MCF 10A (cell line): Measurements from ENCODE around the gene MMP27. TPM values are rescaled to one million over a fixed set of nuclear protein-coding genes. Genes with fewer than 3 reads are reported as not detected.

Experiments used
- BruUV-seq: library from RNA; stranded (reverse); fragments of 400-500 nt; replicated peaks from 2 replicates; lab custom pipeline; 2021; lab: Mats Ljungman, UMichigan
- CTCF ChIA-PET: fragments of 300-600 bp; sonication (Branson Sonifier 250); formaldehyde crosslinking; extraction: SDS; loops from one replicate; lab custom pipeline; 2021; ENCODE audit warnings: antibody characterized with exemption, inconsistent platforms; lab: Yijun Ruan, JAX
- POLR2A ChIA-PET: fragments of 300-600, 350-650 bp; sonication (Branson Sonifier 250); formaldehyde crosslinking; extraction: SDS; loops from one replicate; lab custom pipeline; 2020; ENCODE audit warnings: antibody characterized with exemption, inconsistent platforms; lab: Yijun Ruan, JAX
- DNase-seq: peaks from one replicate; pipeline ENCODE4 v3.0.0-alpha.2; 2018; ENCODE audit not compliant: unreplicated experiment
- H3K27ac Mint-ChIP-seq: one replicate; pipeline ENCODE4 v1.8.0; 2022; ENCODE audit warnings: mild to moderate bottlenecking, low read depth, mixed read lengths; ENCODE audit not compliant: unreplicated experiment
- H3K27me3 Mint-ChIP-seq: one replicate; pipeline ENCODE4 v1.8.0; 2022; ENCODE audit warnings: mixed read lengths; ENCODE audit not compliant: insufficient read depth, unreplicated experiment
- H3K36me3 Mint-ChIP-seq: one replicate; pipeline ENCODE4 v1.8.0; 2022; ENCODE audit warnings: mild to moderate bottlenecking, moderate library complexity, mixed read lengths; ENCODE audit not compliant: insufficient read depth, unreplicated experiment
- H3K4me1 Mint-ChIP-seq: one replicate; pipeline ENCODE4 v1.8.0; 2022; ENCODE audit warnings: mixed read lengths; ENCODE audit not compliant: insufficient read depth, unreplicated experiment
- H3K4me3 Mint-ChIP-seq: one replicate; pipeline ENCODE4 v1.8.0; 2022; ENCODE audit warnings: mild to moderate bottlenecking, moderate library complexity, mixed read lengths; ENCODE audit not compliant: unreplicated experiment
- H3K9me3 Mint-ChIP-seq: one replicate; pipeline ENCODE4 v1.8.0; 2022; ENCODE audit warnings: mixed read lengths; ENCODE audit not compliant: unreplicated experiment
- intact Hi-C: fragments of 100-400 bp; cut with micrococcal nuclease; formaldehyde crosslinking; loops from 2 replicates; pipeline ENCODE4 v1.14.1; 2022
- total RNA-seq: library from RNA; stranded (reverse); gene quantifications from 2 replicates; pipeline ENCODE4 v1.2.3, GENCODE V29; 2022
- TF ChIP-seq, protein P1 (sequence below): fragments of 200-600 bp; IDR thresholded peaks from one replicate; pipeline ENCODE4 v1.8.0; 2022; ENCODE audit warnings: antibody characterized with exemption, mild to moderate bottlenecking; ENCODE audit not compliant: unreplicated experiment

The MMP27 gene
- total RNA-seq, 1 experiment from 2014 or later = not detected

DNA sequence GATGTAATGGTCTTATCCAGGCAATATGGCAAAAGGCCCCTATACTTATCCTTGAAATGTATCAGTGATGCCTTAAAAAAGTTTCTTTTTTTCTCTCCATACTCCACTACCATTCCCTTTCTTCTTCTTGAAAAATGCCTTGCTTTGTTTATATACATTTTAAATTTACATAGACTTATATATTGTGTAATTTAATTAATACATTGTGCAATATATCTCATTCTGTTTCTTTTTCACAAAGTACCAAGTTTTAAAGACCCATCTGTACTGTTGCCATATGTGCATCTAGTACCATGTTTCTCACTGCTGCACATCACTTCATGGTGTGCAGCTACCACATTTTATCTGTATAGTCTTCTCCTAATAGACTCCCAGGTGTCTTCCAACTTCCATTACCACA, 11.7 kb upstream of the MMP27 start:
- Mint-ChIP-seq H3K9me3 (no peaks in the 10 kb centered on the region), H3K27ac (no peak overlapping the region), H3K4me1 (peaks cover 5% of the 10 kb centered on the region), H3K27me3 (peaks cover 40% of the 10 kb centered on the region), H3K4me3 (no peak overlapping the region), H3K36me3 (no peaks in the 10 kb centered on the region)
- no TSS peak for BruUV-seq
- intact Hi-C loops = no loop called here
- TF ChIP-seq, protein P1, sequence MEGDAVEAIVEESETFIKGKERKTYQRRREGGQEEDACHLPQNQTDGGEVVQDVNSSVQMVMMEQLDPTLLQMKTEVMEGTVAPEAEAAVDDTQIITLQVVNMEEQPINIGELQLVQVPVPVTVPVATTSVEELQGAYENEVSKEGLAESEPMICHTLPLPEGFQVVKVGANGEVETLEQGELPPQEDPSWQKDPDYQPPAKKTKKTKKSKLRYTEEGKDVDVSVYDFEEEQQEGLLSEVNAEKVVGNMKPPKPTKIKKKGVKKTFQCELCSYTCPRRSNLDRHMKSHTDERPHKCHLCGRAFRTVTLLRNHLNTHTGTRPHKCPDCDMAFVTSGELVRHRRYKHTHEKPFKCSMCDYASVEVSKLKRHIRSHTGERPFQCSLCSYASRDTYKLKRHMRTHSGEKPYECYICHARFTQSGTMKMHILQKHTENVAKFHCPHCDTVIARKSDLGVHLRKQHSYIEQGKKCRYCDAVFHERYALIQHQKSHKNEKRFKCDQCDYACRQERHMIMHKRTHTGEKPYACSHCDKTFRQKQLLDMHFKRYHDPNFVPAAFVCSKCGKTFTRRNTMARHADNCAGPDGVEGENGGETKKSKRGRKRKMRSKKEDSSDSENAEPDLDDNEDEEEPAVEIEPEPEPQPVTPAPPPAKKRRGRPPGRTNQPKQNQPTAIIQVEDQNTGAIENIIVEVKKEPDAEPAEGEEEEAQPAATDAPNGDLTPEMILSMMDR = no peak
- DNase-seq = no peak
- ChIA-PET CTCF (no interaction called here), POLR2A (no interaction called here)

DNA sequence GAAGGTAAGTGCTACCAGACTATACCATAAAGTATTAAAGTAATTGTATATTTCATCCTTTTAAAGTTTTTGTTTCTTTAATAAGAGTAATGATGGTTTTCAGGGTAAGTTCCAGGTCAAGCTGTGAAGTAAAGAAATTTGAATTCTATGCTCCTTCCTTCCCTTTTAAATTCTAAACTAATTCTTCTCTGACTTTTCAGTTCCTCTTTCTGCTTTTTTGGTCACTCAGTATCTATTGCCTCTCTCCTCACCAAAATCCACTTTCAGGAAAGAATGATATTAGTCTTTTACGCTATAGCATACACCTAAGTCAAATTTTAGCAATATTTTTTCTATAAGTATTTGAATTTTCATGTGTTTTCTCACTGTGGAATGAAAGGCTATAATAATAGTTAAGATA, 11.0 kb upstream of the MMP27 start:
- H3K4me1 Mint-ChIP-seq = peaks cover 2% of the 10 kb centered on the region
- ChIA-PET CTCF (interaction anchor here (1.0 kb wide), 1 partner anchor 17 kb away, joined by 4 read pairs; no protein-coding TSS in a partner anchor), POLR2A (no interaction called here)
- no TSS peak for BruUV-seq
- H3K36me3 Mint-ChIP-seq = no peaks in the 10 kb centered on the region
- no peak overlapping the region for H3K4me3 Mint-ChIP-seq
- no peak overlapping the region for H3K27ac Mint-ChIP-seq
- TF ChIP-seq, protein P1 = no peak
- intact Hi-C loops = no loop called here
- H3K9me3 Mint-ChIP-seq = no peaks in the 10 kb centered on the region
- no peak for DNase-seq
- peaks cover 40% of the 10 kb centered on the region for H3K27me3 Mint-ChIP-seq

DNA sequence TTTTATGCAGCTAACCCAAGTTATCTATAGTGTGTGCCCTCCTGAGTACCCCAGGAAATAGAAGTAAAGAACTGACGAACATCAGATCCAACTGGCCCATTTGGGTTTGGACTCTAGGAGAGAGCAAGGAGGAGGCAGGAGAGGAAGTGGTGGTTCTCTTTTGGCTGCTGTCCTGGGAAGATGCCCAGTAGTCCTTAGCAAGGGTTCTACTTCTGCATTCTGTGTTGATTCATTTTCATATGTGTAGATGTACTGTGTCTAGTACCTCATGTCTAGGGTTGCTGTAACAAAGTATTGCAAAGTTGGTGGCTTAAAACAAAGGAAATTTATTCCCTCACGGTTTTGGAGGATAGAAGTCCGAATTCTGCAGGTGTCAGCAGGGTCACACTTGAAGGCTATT, 6.6 kb upstream of the MMP27 start:
- ChIA-PET POLR2A (no interaction called here), CTCF (interaction anchor here (2.1 kb wide), 1 partner anchor 22 kb away, joined by 13 read pairs; no protein-coding TSS in a partner anchor)
- H3K4me3 Mint-ChIP-seq = no peak overlapping the region
- no peaks in the 10 kb centered on the region for H3K36me3 Mint-ChIP-seq
- intact Hi-C loops = no loop called here
- no TSS peak for BruUV-seq
- TF ChIP-seq, protein P1 = no peak
- peaks cover 6% of the 10 kb centered on the region for H3K4me1 Mint-ChIP-seq
- no peak overlapping the region for H3K27ac Mint-ChIP-seq
- H3K9me3 Mint-ChIP-seq = no peaks in the 10 kb centered on the region
- peaks cover 17% of the 10 kb centered on the region for H3K27me3 Mint-ChIP-seq
- no peak for DNase-seq

DNA sequence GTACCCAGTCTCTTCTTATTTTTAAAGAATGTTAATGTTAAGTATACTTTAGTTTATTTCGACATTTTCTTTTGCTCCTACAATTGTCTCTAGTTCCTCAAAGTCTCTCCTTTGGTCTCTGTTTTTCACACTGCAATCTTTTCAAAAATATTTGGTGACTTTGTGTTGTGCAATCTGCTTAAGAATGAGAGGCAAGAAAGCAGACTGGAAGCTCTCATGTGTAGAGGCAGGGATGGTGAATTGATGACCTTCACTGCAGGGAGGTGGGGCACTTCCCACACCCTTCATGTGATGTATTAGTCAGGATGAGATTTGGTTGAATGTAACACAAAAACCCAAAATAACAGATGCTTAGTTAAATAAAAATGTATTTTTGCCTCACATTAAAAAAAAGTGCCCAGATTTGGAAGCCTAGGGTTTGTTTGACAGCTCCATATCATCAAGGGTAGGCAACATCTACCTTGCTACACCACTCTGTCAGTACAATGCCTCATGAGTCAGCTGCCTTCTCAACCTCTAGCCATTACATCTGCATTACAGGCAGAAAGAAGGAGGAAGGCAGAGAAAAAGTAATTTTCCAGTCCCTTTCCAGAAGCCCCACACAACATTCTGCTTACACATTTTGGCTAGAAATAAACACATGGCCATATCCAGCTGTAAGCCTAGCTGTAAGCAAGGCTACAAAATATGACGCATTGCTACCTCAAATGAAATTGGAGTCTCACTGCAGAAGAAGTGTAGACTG, 3.8 kb upstream of the MMP27 start:
- Mint-ChIP-seq H3K27ac (peak overlapping the region; percentile 40), H3K36me3 (no peaks in the 10 kb centered on the region), H3K4me1 (peaks cover 6% of the 10 kb centered on the region), H3K9me3 (no peaks in the 10 kb centered on the region), H3K27me3 (no peaks in the 10 kb centered on the region), H3K4me3 (no peak overlapping the region)
- no peak for DNase-seq
- BruUV-seq = no TSS peak
- intact Hi-C loops = no loop called here
- POLR2A ChIA-PET = no interaction called here
- CTCF ChIA-PET = interaction anchor here (0.6 kb wide), 1 partner anchor 26 kb away, joined by 4 read pairs; no protein-coding TSS in a partner anchor
- TF ChIP-seq, protein P1 = no peak
